GM12872 (cell line): ENCODE measurements around the gene HBA2.

Source experiments
- CTCF ChIP-seq: IDR thresholded peaks from 3 replicates; pipeline ENCODE4 v1.5.1; 2011; ENCODE audit warnings: low read depth, mild to moderate bottlenecking, low read length, moderate library complexity; ENCODE audit not compliant: insufficient read depth

Gene HBA2

GRCh38 chr16:180101-180675 is 7.5 kb downstream of the HBA2 start, which contains the start of gene HBQ1:
TSS of gene HBQ1 (plus strand) at chr16:180459. CDS start at chr16:180487, 28 bp downstream.
- TF ChIP-seq CTCF, result no peak

GRCh38 chr16:180681-181564 is 8.2 kb downstream of the HBA2 start:
- TF ChIP-seq CTCF, result no peak

DNA sequence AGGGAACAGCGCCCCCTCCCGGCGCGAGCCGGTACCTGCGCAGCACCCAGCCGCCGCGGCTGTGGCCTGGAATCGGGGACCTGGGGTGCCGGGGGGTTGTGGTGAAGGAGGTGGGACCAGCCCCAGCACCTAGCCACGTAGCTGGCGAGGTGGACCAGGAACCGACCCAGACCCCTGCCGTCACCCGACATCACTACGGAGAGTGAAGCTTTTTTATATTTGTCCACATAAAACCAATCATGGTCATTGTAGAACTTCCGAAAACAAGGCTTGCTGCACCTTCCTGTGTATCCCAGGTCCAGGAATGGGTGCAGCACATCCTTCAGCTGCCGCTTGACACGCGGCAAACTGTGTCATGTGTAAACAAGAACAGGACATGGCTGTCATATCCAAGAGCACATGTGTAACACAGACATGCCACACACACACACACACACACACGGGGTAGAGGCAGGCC is 8.9 kb downstream of the HBA2 start:
- peak; percentile 90 for TF ChIP-seq CTCF

- no peak for TF ChIP-seq CTCF
Observed at GRCh38 chr16:183005-183404, 10.3 kb downstream of the HBA2 start.

GRCh38 chr16:185213-185612 is 12.5 kb downstream of the HBA2 start:
- TF ChIP-seq CTCF, result no peak

DNA sequence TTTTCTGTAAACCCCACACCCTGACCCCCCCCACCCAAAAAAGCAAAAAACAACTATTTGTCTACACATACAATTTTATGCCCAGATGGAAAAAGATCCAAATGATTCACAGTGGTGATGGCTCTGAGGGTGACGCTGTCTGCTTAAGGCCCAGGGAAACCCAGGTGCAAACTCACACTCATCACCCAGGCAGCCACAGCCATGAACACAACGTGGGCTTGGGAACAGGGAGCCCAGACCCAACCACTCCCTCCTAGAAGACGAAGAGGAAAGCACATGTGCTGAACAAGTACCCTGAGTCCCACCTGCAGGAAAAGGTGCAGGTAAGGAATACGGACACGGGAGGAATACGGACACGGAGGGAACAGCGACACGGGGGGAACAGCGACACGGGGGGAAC is 13.0 kb downstream of the HBA2 start:
- no peak for TF ChIP-seq CTCF

DNA sequence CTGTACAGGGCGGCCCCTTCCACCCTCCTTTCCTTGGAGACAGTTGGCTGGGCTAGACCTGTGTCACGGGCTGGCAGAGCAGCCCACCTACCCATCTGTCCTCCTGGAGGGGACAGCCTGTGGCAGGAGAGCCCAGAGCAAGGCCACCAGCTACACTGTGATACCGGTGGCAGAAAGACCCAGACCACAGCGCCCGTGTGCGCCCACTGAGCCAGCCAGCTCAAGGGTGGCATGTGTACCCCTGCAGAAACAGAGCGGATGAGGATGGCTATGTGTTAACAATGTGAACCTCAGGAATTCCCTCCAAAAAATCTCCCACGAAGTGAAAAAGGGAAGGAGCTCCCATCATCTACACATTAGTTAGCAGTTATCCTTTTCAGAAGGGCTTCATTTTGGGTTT is 14.7 kb downstream of the HBA2 start:
- TF ChIP-seq CTCF, result no peak
